GM18861 (cell line): Measurements from ENCODE around the gene SRR.
A peak's percentile ranks its signal among the peaks of the same experiment; 100 is the strongest.
"Not testable (repeated sequence)": the region's sequence is repeated elsewhere in the genome, so short reads cannot be mapped to it uniquely, and the experiment has no call there.

Experiments
- ATAC-seq: cut with Tn5 transposase; IDR thresholded peaks from one replicate; pipeline ENCODE4 v1.9.1; 2021; ENCODE audit not compliant: unreplicated experiment

SRR gene, protein sequence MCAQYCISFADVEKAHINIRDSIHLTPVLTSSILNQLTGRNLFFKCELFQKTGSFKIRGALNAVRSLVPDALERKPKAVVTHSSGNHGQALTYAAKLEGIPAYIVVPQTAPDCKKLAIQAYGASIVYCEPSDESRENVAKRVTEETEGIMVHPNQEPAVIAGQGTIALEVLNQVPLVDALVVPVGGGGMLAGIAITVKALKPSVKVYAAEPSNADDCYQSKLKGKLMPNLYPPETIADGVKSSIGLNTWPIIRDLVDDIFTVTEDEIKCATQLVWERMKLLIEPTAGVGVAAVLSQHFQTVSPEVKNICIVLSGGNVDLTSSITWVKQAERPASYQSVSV

DNA sequence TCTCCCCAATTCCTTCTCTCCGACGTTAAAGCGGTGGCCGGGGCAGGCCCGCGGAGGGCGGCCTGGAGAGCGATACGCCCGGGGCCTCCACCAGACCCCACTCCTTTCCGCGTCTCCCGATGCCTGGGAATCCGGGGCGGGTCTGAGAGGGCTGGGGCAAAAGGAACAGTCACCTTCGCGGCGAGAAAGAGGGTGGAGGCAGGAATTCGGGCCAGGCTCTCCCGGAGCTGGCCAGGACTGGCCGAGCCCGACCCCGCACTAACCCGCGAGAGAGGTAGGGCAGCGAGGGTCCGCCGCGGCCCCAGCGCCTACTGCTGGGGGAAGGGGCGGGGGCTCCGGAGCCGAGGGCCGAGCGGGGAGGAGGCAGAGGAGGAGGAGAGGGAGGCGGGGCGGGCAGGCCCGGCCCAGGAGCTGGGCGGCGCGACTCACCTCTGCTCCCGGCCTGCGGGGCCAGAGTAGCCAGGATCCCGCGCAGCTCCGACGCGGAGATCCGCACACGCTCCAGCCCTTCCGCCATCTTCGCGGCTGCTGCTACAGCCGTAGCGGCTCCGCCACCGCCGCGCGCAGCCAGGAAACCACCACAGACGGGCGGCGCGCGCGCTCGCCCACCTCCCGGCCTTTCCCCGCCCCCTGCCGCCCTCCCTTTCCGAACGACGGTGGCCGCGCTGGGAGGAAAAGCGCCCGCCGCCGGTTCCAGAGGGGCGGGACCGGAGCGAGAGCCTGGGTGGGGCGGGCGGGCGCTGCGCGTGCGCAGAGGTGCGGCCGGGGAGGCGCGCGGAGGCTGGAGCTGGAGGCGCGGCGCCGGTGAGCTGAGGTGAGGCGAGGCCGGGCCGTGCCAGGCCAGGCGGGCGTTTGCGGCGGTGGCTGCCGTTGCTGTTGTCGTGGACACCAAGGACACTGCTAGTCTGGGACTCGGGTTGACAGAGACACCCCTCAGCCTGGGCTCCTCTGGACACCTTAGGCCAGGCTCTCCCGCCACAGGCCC is at the start of gene SRR, which contains the start of gene SMG6:
TSS of gene SRR (plus strand) at position 747 of the 985 bp plus-strand sequence. CDS start 11,611 bp downstream, outside the sequence.
TSS of gene SMG6 (minus strand) at position 582 of the 985 bp plus-strand sequence. CDS start at position 517, 65 bp downstream.
- ATAC-seq = peak; percentile 58

DNA sequence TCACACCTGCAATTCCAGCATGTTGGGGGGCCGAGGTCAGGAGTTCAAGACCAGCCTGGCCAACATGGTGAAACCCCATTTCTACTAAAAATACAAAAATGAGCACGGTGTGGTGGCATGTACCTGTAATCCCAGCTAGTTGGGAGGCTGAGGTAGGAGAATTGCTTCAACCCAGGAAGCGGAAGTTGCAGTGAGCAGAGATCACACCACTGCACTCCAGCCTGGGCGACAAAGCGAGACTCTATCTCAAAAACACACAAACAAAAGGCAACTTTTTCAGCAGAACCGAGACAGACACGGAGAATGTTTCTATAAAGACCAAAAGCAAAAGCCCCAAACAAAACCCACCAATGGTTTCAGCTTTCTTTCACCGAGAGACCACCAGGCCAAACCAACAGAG is 44.9 kb upstream of the SRR start:
- ATAC-seq = not testable (repeated sequence)

DNA sequence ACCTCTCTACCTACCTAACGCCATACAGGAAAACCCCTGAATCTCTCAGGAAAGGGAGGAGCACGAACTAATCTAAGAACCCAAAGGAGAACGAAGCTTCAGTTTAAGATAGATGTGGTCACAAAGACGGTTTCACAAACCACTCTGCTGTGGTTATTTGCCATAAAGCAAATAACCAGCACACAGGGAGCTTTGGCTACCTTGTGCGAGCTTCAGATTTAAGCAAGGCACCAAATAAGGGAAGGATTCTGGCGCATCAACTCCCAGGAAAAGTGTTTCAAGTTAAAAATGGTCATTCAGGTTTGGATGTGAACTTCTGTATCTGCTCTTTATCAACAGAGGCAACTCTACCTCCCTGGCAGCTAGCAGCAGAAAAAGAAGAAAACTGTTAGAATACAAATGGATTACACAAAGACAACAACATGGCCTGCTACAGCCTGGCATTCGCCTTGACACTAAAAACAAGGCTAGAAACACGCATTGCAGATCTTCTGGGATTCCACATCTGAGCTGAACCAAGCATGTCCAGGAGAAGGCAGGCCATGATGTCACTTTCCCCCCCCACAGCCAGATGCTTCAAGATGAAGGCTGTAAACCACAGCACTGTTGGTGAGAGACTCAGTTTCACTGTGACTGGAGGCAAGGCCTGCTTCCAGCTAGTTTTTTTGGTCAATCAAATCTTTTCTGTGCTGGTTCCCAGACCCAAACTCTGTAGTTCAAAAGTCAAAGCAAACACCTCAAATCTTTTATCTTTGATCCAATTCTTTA is 43.8 kb upstream of the SRR start:
- ATAC-seq = peak; percentile 47

DNA sequence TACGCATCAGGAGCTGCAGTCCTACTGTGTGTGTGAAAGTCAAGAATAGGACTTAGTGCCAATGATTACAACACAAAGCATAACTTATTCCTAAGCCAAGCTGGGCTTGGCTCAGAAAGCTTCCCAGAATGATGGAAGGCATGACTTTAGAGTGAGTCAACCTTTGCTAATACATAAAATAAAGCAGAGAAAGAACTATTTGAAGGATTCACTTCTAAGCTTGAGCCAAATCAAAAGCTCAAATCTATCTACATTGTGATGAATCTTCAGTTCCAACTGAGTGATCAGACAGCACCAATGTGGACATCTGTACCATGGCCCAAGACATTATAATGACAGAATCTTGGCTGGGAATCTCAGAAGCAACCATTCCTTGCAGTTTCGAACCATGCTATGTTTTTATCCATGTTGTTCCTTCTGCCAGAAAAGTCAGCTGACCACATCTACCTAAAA is 41.6 kb upstream of the SRR start:
- ATAC-seq = no peak

DNA sequence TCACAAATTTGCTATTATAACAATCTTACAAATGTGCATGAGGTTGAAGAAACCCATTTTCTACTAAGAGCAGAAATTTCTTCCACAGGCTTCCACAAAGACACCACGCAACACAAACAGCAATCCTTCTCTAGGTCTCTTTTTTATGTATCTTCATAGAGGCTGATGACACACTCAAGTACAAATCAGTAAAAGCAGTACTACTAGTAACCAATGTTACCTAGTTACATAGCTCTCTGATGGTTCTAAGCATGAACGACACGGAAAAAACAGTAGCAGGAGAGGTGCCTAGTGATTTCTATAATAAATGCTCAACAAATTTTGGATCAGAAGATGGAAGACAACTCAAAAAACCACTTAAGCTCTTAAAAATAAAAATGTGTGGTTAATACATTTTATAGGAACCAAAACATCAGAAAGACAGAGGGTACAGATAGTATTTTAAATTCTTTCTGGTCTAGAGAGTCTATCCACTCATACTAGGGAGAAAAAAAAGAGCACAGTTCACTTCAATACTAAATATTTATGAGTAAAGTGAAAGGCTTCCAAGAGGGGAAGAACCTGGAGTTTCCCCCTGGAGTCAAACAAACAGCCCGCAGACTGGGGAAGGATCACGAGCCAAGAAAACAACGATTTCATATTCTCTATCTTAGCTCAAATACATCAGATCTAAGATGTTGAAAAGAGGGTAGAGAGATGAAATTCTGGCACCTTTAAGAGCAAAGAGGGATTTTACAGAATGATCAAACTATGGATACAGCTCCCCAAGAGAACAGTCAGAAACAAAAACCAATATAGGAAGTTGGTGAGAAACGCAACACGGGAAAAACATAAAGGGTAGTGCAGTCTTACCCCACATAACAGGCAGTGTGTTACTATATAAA is 40.3 kb upstream of the SRR start:
- no peak for ATAC-seq

DNA sequence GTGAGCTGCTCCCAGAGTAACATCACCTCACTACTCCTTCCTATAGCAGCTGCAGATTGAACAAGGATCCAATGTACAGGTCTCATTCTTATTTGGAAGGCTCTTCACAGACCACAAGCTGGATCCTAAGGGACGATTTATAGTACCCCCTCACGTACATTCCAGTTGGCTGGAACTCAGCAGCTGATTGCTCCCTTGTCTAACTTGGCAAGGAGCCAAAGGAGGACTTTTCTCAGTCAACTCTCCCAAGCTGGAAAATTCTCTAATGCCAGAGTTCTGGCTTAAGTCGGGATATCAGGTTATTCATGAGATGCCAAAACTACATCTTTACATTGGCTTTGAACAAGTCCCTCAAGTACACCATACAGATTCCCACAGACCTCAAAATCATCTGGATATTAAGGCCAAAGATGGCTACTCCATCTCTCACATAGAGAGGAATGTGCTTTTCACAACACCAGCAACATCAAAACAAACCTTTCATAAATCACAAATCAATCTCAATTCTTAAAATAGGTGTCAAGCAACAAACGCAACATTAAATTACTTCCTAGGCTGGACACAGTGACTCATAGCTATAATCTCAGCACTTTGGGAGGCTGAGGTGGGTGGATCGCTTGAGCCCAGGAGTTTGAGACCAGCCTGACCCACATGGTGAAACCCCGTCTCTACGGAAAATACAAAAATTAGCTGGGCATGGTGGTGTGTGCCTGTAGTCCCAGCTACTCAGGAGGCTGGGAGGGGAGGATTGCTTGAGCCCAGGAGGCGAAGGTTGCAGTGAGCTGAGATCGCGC is 39.5 kb upstream of the SRR start:
- no peak for ATAC-seq

DNA sequence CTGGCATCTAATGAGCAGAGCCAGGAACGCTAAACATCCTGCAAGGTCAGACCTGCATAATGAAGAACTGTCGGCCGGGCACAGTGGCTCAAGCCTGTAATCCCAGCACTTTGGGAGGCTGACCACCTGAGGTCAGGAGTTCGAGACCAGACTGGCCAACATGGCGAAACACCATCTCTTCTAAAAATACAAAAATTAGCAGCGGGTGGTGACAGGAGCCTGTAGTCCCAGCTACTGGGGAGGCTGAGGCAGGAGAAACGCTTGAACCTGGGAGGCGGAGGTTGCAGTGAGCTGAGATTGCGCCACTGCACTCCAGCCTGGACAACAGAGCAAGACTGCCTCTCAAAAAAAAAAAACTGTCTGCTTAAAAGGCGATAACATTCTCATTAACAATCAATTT is 38.6 kb upstream of the SRR start:
- ATAC-seq = not testable (repeated sequence)

DNA sequence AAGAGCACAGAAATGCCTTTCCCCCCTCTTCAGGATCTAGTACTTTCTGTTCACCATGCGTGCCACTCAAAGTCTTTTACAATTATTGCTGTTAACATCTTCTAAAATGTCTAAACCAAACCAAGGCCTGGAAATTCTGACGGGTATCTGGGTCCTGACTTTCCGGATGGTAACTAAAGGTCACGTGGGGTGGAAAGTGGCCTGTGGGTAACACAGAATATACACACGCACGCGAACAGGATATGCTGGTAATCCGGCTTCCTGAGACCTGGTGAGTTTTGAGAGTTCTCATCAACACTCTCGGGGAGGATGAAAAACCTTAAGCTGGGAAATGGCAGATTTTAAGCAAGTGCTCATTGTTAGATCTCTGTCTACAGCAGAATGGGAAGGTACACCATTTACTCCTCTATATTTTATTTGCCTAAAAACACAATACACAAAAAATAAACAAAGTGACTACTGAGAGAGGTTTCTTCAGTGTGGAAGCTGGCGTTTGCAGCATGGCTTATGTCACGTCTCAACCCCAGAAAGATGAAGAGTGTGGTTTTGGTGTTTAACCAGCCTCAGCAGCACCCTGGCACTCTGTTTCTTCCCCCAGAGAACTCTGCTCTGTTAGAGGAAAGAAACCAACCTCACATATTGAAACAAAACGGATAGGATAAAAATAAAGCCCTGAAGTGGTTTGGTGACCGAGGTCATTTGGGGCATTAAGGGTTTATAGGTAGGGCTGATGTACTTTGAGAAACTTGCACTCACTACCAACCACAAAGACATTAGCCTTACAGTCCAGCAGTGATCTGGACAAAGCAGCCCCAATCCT is 37.5 kb upstream of the SRR start:
- ATAC-seq = peak; percentile 71

DNA sequence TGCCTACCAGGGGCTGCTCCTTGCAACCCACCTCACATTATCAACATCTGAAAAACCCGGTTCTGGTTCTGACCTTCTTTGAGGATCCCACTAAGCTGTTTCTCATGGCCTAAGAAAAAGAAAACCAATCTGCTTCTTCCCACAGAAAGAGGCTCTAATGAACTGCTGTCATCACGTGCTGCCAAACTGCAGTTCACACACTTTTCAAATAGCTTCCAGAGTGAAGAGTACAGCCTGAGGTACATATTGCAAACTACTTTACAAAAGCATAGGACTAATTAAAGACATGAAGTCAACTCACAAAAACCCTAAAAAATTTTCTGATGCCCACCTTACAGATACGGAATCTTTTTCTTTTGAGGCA is 36.9 kb upstream of the SRR start:
- no peak for ATAC-seq

DNA sequence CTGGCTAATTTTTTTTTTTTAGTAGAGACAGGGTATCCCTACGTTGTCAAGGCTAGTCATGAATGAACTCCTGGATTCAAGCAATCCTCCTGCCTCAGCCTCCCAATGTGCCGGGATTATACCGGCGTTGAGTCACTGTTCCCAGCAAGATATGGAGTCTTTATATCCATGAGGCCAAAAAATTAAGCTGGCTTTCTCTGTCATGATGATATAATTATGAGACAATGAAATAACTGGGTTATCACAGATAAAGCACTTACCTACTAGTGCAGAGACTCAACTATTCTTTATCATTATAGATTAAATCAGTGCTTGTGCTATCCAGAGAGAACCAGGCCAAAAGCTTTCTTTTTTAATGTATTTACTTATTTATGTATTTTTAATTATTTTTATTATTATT is 36.4 kb upstream of the SRR start:
- ATAC-seq = no peak

DNA sequence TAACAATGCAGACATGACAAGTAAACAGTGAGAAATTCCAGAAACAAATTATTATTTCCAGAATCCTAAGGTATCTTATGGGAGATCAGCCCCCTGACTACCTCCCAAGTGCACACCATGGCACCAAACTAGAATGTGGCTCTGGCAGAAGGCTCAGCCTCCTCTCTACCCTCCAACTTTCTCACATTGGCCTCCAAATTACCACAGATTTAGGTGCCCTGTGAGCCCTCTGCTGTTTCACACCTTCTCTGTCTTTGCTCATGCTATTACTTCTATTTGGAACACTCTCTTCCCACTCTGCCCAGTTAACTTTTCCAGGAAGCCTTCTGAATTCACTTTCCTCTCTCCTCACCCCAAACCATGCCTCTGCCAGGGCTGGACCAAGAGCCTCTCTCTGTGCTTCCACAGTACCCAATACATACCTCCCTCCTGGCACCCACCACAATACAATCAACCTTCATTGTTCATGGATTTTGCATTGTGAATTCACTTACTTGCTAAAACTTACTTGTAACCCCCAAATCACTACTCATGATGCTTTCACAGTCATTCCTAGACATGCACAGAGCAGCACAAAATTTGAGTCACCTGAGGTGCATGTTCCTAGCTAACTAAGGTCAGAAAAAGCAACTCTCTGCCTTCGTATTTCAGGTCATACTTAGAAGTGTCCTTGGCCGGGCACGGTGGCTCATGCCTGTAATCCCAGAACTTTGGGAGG is 31.6 kb upstream of the SRR start:
- ATAC-seq = no peak

DNA sequence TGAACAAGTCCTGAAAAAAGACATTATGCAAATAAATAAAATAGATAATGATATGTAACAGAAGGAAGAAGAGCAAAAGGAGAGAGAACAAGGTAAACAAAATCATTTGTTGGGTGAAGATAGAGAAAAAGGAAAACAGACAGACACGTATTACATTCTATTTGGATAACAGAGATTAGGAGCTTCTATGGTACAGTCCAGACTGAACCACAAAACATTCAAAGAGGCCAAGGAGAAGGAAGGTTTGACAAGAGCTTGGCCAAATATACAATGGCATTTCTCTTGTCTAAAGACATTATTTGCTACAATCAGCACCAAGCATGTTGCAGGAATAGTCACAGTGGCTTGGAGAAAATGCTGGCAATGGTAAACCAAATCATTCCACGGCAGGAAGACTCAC is 29.3 kb upstream of the SRR start:
- ATAC-seq = no peak

DNA sequence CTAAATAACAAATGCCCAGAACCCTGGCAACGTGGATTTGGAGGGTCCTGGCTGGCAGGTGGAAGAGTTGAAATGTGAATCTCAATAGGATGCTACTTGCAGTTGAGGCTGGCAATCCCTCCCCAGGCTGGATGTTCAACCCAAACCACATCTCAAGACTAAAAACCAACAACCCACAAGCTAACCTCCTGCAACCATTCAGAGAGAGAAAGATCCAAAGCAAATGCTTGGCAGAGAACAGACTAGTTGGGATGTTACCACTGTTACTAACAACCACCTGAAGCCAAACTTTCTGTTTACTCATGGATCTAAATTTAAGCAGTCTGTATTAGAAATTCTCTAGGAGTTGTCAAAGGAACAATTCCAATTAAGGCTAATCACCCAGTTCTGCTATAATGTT is 28.0 kb upstream of the SRR start:
- ATAC-seq = no peak

DNA sequence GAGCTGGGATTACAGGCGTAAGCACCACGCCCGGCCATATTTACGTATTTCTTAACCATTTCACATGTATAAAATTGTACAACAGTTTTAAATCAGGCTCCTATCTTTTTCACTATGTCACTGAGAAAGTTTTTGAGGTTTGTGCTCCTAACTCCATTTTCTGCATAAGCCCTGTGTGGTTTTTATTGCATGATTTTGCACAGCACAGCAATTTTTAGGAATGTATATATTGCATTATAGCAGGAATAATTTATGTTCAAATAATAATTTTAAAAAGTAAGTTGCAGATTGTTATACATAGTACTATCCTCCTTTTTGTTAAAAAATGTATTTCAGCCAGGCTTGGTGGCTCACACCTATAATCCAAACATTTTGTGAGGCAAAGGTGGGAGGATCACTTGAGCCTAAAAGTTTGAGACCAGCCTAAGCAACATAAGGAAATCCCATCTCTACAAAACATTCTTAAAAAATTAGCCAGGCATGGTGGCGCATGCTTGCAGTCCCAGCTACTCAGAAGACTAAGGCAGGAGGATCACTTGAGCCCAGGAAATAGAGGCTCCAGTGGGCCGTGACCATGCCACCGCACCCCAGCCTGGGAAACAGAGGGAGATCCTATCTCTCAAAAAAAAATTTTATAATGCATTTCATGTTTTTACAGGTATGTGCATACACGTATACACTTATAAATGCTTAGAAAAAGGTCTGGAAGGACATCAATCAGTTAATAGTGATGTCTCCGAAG is 26.1 kb upstream of the SRR start:
- ATAC-seq = no peak

DNA sequence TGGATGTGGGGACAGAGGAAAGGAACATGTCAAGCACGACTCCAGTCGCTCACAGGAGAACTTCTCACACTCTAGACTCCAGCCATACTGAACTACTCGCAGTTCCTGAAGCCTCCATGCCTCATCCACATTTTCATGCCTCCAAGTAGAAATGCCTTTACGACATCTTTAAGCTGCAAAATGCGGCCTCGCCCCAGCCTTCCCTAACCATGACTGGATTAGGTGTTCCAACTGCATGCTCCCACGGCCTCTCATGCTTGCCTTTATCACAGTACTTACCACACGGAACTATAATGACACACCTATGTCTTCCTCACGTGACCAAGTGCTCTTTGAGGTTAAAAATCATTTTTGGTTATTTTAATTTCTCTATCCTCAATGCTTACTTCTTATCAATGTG is 24.0 kb upstream of the SRR start:
- no peak for ATAC-seq

DNA sequence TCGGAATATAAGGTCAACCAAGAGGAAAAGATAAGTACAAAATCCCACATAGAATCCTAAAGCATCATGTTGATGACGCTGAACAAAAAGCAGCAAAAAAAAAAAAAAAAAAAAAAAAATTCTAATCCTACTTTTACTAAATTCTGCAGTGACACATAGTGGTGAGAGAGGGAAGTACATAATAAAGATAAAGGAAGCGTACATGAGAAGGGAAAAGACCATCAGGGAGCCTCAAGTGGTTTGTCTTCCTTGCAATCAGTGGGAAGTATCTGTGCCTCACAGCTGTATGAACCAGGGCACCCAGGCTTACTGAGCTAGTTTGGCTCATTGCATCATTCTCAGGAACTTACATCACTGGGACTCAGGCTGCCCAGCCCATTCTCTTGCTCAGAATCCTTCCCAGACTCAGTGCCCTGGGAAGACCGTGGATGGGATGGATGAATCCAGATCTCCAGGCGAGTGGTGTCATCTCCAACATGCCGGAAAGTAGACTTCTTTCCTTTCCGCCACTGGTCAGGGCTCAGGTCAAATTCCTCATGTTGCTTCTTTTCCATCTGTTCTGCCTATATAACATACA is 21.4 kb upstream of the SRR start:
- no peak for ATAC-seq

DNA sequence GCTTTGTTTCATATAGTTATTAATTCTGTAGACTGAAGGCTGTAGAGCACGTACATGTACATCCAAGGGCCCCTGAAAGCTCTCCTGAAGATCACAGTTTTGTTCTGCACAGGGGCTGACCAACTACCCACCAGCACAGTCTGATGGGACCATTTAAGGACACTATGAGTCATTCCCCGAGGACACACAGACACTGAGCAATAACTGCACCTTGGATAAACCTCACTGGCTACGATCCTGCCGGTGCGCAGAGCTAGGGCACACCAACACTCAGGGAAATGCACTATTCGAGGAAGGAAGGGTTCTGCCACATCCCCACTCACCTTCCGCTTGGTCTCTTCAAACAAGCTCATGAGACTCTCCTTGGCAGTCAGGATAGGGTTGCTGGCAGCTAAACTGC is 20.4 kb upstream of the SRR start:
- ATAC-seq = no peak
